IPS-NIHi11 (cell line): ENCODE results near the gene FXYD3.
"Not testable (repeated sequence)": the region's sequence is repeated elsewhere in the genome, so short reads cannot be mapped to it uniquely, and the experiment has no call there.

Experiments
- DNase-seq: peaks from one replicate; pipeline ENCODE4 v3.0.0; 2012; ENCODE audit warnings: mixed read lengths, low spot score

Gene FXYD3

GRCh38 chr19:35142606-35143230, 27.1 kb downstream of the FXYD3 start:
- peak; percentile 76 for DNase-seq

- peak; percentile 29 for DNase-seq
Measured at GRCh38 chr19:35143231-35143715, 27.6 kb downstream of the FXYD3 start, which contains the start of gene FXYD7. FXYD7 (plus strand) TSS chr19:35143255; CDS start chr19:35143334, 79 bp downstream.

- DNase-seq: no peak
Measured at GRCh38 chr19:35143818-35144217, 28.2 kb downstream of the FXYD3 start.

GRCh38 chr19:35144259-35144599, 28.6 kb downstream of the FXYD3 start:
- no peak for DNase-seq

- DNase-seq: peak; percentile 76
Measured at GRCh38 chr19:35144600-35145436, 29.2 kb downstream of the FXYD3 start.

- no peak for DNase-seq
Measured at GRCh38 chr19:35146746-35147459, 31.3 kb downstream of the FXYD3 start.

GRCh38 chr19:35149463-35149862, 33.8 kb downstream of the FXYD3 start:
- no peak for DNase-seq

GRCh38 chr19:35150445-35150844, 34.8 kb downstream of the FXYD3 start:
- DNase-seq: no peak

GRCh38 chr19:35151273-35152065, 35.8 kb downstream of the FXYD3 start:
- no peak for DNase-seq

- DNase-seq: not testable (repeated sequence)
Measured at GRCh38 chr19:35153129-35153522, 37.5 kb downstream of the FXYD3 start.

- peak; percentile 76 for DNase-seq
Measured at GRCh38 chr19:35153701-35154524, 38.3 kb downstream of the FXYD3 start.

GRCh38 chr19:35154525-35155406, 39.1 kb downstream of the FXYD3 start, which contains the start of gene FXYD5:
FXYD5 (plus strand) TSS chr19:35154735; CDS start chr19:35155551, 816 bp downstream.
- peak; percentile 77 for DNase-seq

GRCh38 chr19:35155441-35155840, 39.8 kb downstream of the FXYD3 start:
- DNase-seq: no peak

- no peak for DNase-seq
Measured at GRCh38 chr19:35155981-35156672, 40.5 kb downstream of the FXYD3 start.

- no peak for DNase-seq
Measured at GRCh38 chr19:35156673-35157014, 41.0 kb downstream of the FXYD3 start.

GRCh38 chr19:35157431-35157830, 41.8 kb downstream of the FXYD3 start:
- no peak for DNase-seq

GRCh38 chr19:35159606-35160005, 44.0 kb downstream of the FXYD3 start:
- DNase-seq: no peak

- DNase-seq: no peak
Measured at GRCh38 chr19:35160629-35161433, 45.2 kb downstream of the FXYD3 start.

GRCh38 chr19:35161434-35161743, 45.8 kb downstream of the FXYD3 start:
- DNase-seq: no peak
